Brain microvascular endothelial cell (primary cell): ENCODE measurements around the gene ITGA1.

Source experiments
- DNase-seq: peaks from one replicate; pipeline ENCODE4 v3.0.0-alpha.2; 2020
- H3K27ac ChIP-seq: fragments of 250-450 bp; sonication (Bioruptor Pico); 2 replicates; pipeline ENCODE4 v1.5.1; 2020; ENCODE audit warnings: mild to moderate bottlenecking, moderate library complexity
- H3K27me3 ChIP-seq: fragments of 250-450 bp; sonication (Bioruptor Pico); replicated peaks from 2 replicates; pipeline ENCODE4 v1.5.1; 2020; ENCODE audit warnings: mild to moderate bottlenecking
- H3K36me3 ChIP-seq: fragments of 250-450 bp; sonication (Bioruptor Pico); replicated peaks from 2 replicates; pipeline ENCODE4 v1.5.1; 2020; ENCODE audit warnings: mild to moderate bottlenecking
- H3K4me3 ChIP-seq: 2 replicates; pipeline ENCODE4 v1.5.1; 2011; ENCODE audit warnings: low read depth, mild to moderate bottlenecking, control low read depth, low read length, moderate library complexity
- CTCF ChIP-seq: IDR thresholded peaks from 2 replicates; pipeline ENCODE4 v1.5.1; 2011; ENCODE audit warnings: low read depth, mild to moderate bottlenecking, moderate library complexity, low read length, control low read depth, inconsistent platforms; ENCODE audit errors: missing control alignments
- in situ Hi-C: cut with HindIII; loops from 2 replicates; pipeline ENCODE4 v1.10.0; 2017; ENCODE audit warnings: low sequenced_read_pairs, low pct_ligation_motif_present

Gene ITGA1

DNA sequence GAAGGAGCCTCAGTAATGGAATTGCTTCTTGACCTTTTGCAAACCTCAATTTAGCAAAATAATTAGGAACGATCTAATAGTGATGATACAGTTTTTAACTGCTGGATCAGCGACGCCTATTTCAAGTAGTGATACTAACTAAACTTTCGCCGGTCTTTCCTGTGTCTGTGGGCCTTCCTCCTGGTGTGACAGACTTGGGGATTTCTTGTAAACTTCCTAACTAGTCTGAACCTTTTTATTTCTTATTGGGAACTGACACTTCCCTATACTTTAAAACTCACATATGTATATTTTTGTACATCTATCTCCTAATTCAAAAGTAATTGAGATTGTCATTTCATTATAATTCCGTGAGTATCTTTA lies 15.2 kb downstream of the ITGA1 start:
- no peak for DNase-seq
- Histone ChIP-seq H3K4me3 (peak overlapping the region; percentile 79), H3K27me3 (no peaks in the 10 kb centered on the region), H3K36me3 (peaks cover 15% of the 10 kb centered on the region), H3K27ac (peak overlapping the region; percentile 98)
- TF ChIP-seq CTCF = no peak
- in situ Hi-C loops = no loop called here

DNA sequence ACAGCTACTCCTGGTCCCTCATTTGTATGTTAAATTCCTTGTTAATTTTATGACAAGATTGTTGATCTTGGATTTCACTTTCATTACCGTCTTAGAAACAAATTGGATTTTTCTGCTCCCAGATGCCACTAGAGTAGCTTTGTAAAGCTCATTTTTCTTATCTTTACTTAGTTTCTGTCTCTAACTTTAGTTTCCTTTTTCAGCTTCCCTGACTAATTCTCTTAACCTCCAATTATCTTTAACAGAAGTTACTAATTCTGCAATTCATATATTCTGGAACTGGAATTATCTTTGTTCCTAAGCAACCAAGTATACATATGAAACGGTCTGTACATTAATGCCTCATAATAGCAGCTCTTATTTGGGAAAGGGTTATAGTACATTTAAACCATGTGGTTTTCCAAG lies 16.7 kb downstream of the ITGA1 start:
- in situ Hi-C loops = no loop called here
- Histone ChIP-seq H3K27me3 (no peaks in the 10 kb centered on the region), H3K36me3 (peaks cover 15% of the 10 kb centered on the region), H3K4me3 (no peak overlapping the region), H3K27ac (peak overlapping the region; percentile 12)
- DNase-seq = no peak
- no peak for TF ChIP-seq CTCF

DNA sequence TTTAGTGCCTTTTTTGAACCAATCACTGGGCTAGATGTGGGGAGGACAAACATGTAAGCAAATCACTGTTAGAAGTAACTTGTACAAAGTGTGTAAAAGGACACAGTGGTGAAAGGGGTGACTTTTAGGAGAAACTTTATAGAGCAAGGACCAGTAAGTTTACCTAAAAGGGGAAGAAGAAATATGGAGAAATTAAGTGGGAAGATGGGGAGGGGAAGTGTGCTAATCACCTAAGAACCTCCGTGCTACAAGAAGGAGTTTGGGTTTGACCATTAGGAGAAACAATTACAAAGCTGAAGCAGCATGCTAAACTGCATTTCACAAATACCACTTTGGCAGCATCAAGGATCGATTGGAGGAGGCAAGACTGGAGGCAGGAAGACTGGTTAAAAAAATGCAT lies 17.3 kb downstream of the ITGA1 start:
- peaks cover 15% of the 10 kb centered on the region for H3K36me3 ChIP-seq
- TF ChIP-seq CTCF = no peak
- in situ Hi-C loops = no loop called here
- H3K27me3 ChIP-seq = no peaks in the 10 kb centered on the region
- no peak overlapping the region for H3K4me3 ChIP-seq
- no peak for DNase-seq
- H3K27ac ChIP-seq = peak overlapping the region; percentile 12

DNA sequence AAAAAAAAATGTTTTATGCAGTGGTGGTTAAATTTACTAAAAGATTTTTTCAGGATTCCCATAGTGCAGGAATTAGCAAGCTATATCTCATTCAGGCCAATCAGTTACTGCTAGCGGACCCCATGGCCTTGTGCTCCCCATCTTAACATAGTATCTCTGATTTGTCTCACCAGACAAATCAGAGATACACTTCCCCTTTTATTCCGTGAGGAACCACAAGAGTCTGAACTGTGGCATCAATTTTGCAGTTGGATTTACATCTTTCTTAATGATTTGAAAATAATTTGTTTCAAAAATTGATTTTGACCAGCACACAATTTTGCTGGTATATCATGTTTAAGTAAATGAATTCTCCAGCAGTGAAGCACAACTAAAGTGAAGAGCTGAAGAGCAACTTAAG lies 17.9 kb downstream of the ITGA1 start:
- no peak overlapping the region for H3K27ac ChIP-seq
- TF ChIP-seq CTCF = no peak
- H3K4me3 ChIP-seq = no peak overlapping the region
- in situ Hi-C loops = no loop called here
- DNase-seq = no peak
- H3K27me3 ChIP-seq = no peaks in the 10 kb centered on the region
- H3K36me3 ChIP-seq = peaks cover 15% of the 10 kb centered on the region

GRCh38 chr5:52807037-52807436 lies 19.3 kb downstream of the ITGA1 start:
- no peak overlapping the region for H3K4me3 ChIP-seq
- TF ChIP-seq CTCF = no peak
- in situ Hi-C loops = no loop called here
- H3K36me3 ChIP-seq = peaks cover 3% of the 10 kb centered on the region
- no peaks in the 10 kb centered on the region for H3K27me3 ChIP-seq
- DNase-seq = no peak
- H3K27ac ChIP-seq = no peak overlapping the region

DNA sequence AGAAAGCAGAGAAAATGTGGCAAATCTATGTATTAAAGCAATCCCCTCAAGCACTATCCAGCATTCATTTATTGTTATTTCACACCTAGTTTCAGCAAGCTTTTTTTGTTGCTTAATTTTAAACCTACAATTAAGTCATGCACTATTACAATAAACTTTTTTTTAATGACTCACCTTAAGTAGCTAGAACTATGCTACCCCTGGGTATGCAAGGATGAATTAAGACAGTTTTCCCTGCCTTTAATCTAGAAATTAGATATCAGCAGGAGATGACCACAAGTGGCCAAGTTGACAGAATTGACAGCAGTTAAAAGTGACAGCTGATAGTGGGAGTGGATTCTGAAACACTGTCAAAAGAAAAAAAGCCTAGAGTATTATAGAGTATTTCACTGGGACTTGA lies 20.0 kb downstream of the ITGA1 start:
- in situ Hi-C loops = no loop called here
- peak overlapping the region; percentile 31 for H3K27ac ChIP-seq
- no peak for TF ChIP-seq CTCF

More for the DNA sequence above, 20.0 kb downstream of the ITGA1 start:
- Histone ChIP-seq H3K36me3 (peaks cover 3% of the 10 kb centered on the region), H3K4me3 (no peak overlapping the region), H3K27me3 (no peaks in the 10 kb centered on the region)
- DNase-seq = no peak
